Measurements from ENCODE around the gene LYSMD3. TPM values are rescaled to one million over a fixed set of nuclear protein-coding genes. Genes with fewer than 3 reads are reported as not detected.

Gene LYSMD3
- total RNA-seq, 2 donors from 2014 or later, result 15.0 to 19.3 TPM

DNA sequence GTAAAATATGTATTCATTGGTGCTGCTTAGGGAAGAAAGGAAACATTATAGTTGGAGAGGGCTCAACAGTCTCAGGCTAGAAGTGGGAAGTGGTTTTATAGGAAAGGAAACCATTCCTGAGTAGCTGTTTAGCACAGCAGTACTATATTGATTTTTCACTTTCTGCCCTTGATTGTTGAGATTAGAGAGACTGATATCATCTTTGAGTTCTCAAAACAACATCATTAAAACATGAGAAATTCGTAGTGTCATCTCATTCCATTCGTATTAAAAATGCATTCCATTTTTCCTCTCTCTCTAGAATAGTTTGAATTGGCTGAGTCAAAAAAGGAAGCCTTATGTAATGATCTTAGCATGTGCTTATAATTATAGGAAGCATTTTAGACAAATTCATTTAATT, 40.6 kb downstream of the LYSMD3 start:
- no peak for DNase-seq (ENCODE audit: low spot score)
- TF ChIP-seq, protein P1, sequence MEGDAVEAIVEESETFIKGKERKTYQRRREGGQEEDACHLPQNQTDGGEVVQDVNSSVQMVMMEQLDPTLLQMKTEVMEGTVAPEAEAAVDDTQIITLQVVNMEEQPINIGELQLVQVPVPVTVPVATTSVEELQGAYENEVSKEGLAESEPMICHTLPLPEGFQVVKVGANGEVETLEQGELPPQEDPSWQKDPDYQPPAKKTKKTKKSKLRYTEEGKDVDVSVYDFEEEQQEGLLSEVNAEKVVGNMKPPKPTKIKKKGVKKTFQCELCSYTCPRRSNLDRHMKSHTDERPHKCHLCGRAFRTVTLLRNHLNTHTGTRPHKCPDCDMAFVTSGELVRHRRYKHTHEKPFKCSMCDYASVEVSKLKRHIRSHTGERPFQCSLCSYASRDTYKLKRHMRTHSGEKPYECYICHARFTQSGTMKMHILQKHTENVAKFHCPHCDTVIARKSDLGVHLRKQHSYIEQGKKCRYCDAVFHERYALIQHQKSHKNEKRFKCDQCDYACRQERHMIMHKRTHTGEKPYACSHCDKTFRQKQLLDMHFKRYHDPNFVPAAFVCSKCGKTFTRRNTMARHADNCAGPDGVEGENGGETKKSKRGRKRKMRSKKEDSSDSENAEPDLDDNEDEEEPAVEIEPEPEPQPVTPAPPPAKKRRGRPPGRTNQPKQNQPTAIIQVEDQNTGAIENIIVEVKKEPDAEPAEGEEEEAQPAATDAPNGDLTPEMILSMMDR (IDR thresholded peaks at IDR 0.05), result no peak
- no peaks in the 10 kb centered on the region for H3K36me3 ChIP-seq
- ATAC-seq (ENCODE audit: insufficient number of reproducible peaks, low FRiP score, low read depth), result no peak
- no peaks in the 10 kb centered on the region for H3K27me3 ChIP-seq (replicated peaks; ENCODE audit: insufficient read depth)
- no peaks in the 10 kb centered on the region for H3K4me1 ChIP-seq (ENCODE audit: control insufficient read depth in 1 of 2, low read depth in 2 of 2)
- no peaks in the 10 kb centered on the region for H3K9me3 ChIP-seq
- no peak overlapping the region for H3K4me3 ChIP-seq
- H3K27ac ChIP-seq, result no peak overlapping the region

DNA sequence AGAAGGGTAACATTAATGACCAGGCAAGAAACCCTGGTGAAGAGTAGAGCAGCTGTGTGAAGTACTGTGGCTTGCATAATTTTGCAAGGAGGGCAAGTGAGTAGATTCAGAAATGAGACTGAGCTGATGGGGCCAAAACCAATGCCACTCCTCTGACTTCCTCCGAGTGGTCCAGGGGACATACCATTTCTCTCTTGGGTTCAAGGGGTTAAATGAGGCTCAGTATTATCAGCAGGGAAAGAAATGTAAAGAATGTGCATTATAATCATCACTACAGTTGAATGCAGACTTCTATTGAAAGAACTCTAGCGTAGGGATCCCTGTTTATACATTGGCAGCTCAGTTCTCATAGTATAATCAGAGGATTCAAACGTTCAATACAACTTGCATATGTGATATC, 44.8 kb downstream of the LYSMD3 start:
- H3K36me3 ChIP-seq, result no peaks in the 10 kb centered on the region
- H3K27ac ChIP-seq, result no peak overlapping the region
- H3K9me3 ChIP-seq, result no peaks in the 10 kb centered on the region
- TF ChIP-seq, protein P1 (IDR thresholded peaks at IDR 0.05), result no peak
- H3K4me1 ChIP-seq (ENCODE audit: control insufficient read depth in 1 of 2, low read depth in 2 of 2), result no peaks in the 10 kb centered on the region
- DNase-seq (ENCODE audit: low spot score) (no peak), ATAC-seq (ENCODE audit: insufficient number of reproducible peaks, low FRiP score, low read depth) (no peak)
- H3K27me3 ChIP-seq (replicated peaks; ENCODE audit: insufficient read depth), result no peaks in the 10 kb centered on the region
- H3K4me3 ChIP-seq, result no peak overlapping the region

DNA sequence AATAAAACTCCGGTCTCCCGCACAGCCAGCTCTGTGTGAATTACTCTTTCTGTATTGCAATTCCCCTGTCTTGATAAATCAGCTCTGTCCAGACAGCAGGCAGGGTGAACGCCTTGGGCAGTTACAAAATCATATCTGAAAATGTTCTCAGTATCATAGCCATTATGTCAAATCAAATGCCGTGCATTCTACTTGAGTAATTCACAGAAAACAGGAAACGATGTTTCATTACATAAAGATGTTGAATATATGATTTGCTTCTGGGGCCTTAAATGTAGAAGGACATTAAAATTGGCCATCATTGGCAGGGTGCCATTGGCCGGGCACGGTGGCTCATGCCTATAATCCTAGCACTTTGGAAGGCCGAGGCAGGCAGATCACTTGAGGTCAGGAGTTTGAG, 46.2 kb downstream of the LYSMD3 start:
- Histone ChIP-seq H3K27ac (no peak overlapping the region), H3K27me3 (replicated peaks; ENCODE audit: insufficient read depth) (no peaks in the 10 kb centered on the region), H3K36me3 (no peaks in the 10 kb centered on the region), H3K4me3 (no peak overlapping the region), H3K4me1 (ENCODE audit: control insufficient read depth in 1 of 2, low read depth in 2 of 2) (no peaks in the 10 kb centered on the region), H3K9me3 (no peaks in the 10 kb centered on the region)
- DNase-seq (ENCODE audit: low spot score) (no peak), ATAC-seq (ENCODE audit: insufficient number of reproducible peaks, low FRiP score, low read depth) (no peak)
- TF ChIP-seq, protein P1 (IDR thresholded peaks at IDR 0.05), result no peak

GRCh38 chr5:90480699-90481098, 48.7 kb downstream of the LYSMD3 start:
- no peaks in the 10 kb centered on the region for H3K4me1 ChIP-seq (ENCODE audit: control insufficient read depth in 1 of 2, low read depth in 2 of 2)
- no peaks in the 10 kb centered on the region for H3K9me3 ChIP-seq
- ATAC-seq (ENCODE audit: insufficient number of reproducible peaks, low FRiP score, low read depth) (no peak), DNase-seq (ENCODE audit: low spot score) (no peak)
- no peak overlapping the region for H3K4me3 ChIP-seq
- no peaks in the 10 kb centered on the region for H3K27me3 ChIP-seq (replicated peaks; ENCODE audit: insufficient read depth)
- H3K36me3 ChIP-seq, result no peaks in the 10 kb centered on the region
- no peak overlapping the region for H3K27ac ChIP-seq
- TF ChIP-seq, protein P1 (IDR thresholded peaks at IDR 0.05), result no peak

DNA sequence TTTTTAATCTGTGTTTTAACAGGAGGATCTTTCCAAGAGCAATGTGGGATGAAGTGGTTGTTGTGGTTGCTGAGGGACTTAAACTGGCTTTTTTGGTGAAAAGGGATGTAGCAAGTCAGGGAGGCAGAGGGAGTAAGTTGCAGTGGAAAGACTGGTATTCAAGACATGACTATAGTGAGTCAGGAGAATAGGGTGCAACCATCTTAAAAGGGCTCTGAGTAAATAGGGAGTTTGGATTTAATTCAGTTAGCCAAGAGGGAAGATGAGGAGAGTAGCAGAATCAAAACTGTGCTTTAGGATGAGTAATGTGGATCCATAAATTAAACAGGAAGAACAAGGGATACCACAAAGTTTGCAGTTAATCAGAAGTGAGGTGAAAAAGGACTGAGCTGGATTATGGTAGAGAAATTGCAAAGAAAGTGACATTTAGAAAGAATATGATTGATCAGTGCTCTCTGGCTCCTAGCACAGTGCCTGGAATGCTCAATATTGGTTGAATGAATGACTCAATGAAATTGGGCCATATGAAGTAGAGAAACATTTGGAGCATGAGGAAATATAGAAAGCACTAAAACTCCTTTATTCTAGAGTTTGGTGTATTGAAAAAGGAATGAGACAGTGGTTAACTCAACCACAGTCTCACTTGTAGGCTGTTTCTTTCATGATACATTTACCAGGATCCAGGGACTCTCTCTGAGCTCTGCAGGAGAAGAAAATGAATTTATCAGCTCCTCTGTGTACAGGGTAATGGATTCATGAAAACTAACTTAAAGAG, 49.6 kb downstream of the LYSMD3 start:
- no peaks in the 10 kb centered on the region for H3K9me3 ChIP-seq
- H3K27ac ChIP-seq, result no peak overlapping the region
- no peak for ATAC-seq (ENCODE audit: insufficient number of reproducible peaks, low FRiP score, low read depth)
- TF ChIP-seq, protein P1 (IDR thresholded peaks at IDR 0.05), result no peak
- H3K4me1 ChIP-seq (ENCODE audit: control insufficient read depth in 1 of 2, low read depth in 2 of 2), result peaks cover 0 to 4% of the 10 kb centered on the region in 2 donors
- no peaks in the 10 kb centered on the region for H3K27me3 ChIP-seq (replicated peaks; ENCODE audit: insufficient read depth)
- H3K36me3 ChIP-seq, result no peaks in the 10 kb centered on the region
- DNase-seq (ENCODE audit: low spot score), result no peak
- H3K4me3 ChIP-seq, result no peak overlapping the region
